GM12873 (cell line): ENCODE data around the gene PLCG2.

Experiments used
- CTCF ChIP-seq: IDR thresholded peaks from 2 replicates; pipeline ENCODE4 v1.5.1; 2012; ENCODE audit warnings: low read depth, mild to moderate bottlenecking, moderate library complexity, low read length, control low read depth; ENCODE audit not compliant: insufficient read depth; ENCODE audit errors: missing control alignments

The PLCG2 gene

GRCh38 chr16:81879625-81880024, 100.5 kb downstream of the PLCG2 start:
- peak; percentile 57 for TF ChIP-seq CTCF

- no peak for TF ChIP-seq CTCF
These were observed 101.7 kb downstream of the PLCG2 start for GRCh38 chr16:81880816-81881215.

GRCh38 chr16:81881228-81881627, 102.1 kb downstream of the PLCG2 start:
- TF ChIP-seq CTCF, result no peak

- TF ChIP-seq CTCF, result no peak
These were observed 103.5 kb downstream of the PLCG2 start for GRCh38 chr16:81882559-81882958.

GRCh38 chr16:81883235-81883634, 104.1 kb downstream of the PLCG2 start:
- TF ChIP-seq CTCF, result no peak

GRCh38 chr16:81885976-81886586, 107.0 kb downstream of the PLCG2 start:
- peak; percentile 77 for TF ChIP-seq CTCF

- TF ChIP-seq CTCF, result no peak
These were observed 109.7 kb downstream of the PLCG2 start for GRCh38 chr16:81888520-81889394.
